Measurements from ENCODE around the gene STAT1. TPM values are rescaled to one million over a fixed set of nuclear protein-coding genes. Genes with fewer than 3 reads are reported as not detected.

The STAT1 gene
- total and polyA plus RNA-seq, 2 donors, result 61.9 to 75.1 TPM

DNA sequence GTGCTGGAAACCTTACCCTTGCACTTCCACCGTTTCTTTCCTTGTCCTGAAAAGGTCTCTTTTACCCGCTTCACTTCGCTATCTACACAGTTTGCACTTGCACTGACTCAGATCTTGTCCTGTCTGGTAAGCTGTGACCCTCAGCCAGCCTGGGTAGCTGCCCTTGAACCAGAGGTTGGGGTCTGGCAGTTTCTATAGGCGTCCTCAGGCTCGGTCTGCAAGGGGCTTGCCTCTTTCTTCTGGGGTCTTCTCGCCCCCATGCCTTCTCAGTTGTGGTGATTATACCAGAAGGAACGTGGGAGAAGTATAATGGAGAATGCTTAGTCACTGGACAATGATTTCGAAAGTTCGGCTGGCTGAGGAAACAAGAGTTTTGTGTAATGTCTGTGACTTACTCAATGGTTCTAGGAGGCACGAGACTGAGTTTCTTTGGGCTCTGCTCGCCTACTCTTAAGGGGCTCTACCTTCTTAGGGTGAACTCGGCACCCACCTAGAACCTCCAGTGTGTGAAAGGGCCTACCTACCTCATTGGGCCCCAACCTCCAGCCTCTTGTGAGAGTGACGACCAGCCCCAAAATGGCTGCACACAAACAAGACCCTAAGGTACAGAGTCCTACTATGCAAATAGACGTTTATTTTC lies 6.9 kb upstream of the STAT1 start:
- no peak for DNase-seq (ENCODE audit: extremely low spot score)
- 33% methylated on average over 14 of the region's 14 CpGs for WGBS

DNA sequence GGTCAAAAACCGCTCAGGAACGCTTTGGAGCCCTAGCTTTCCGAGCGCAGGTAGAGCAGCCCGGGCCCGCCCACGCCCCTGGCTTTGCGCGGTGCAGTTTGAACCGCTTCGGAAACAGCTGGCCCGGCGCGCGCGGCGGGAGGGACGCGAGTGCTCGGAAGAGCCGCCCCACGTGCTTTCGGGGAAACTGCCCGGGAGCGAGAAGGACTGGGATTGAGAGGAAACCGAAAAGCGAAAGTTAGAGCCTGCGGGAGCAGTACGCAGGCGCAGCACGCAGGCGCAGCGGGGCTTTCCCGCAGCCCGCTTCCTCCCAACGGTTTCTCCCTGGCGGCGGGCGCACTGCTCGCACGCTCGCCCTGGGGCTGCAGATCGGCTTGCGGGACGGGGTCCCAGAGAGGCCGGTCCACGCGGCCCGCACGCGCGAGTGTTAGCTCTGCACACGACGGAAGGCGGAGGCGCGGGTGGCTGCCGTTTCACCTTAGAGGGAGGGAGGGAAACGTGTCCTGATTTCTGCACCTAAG lies 6.3 kb upstream of the STAT1 start:
- H3K36me3 ChIP-seq (ENCODE audit: insufficient read depth), result no peaks in the 10 kb centered on the region
- H3K4me3 ChIP-seq (ENCODE audit: low read depth, low read length), result peak overlapping the region; percentile 65
- H3K27ac ChIP-seq (ENCODE audit: low read depth), result peak overlapping the region; percentile 32
- no peaks in the 10 kb centered on the region for H3K4me1 ChIP-seq (ENCODE audit: insufficient read depth)
- peak; percentile 85 for DNase-seq (ENCODE audit: extremely low spot score)
- under 1% methylated on average over 59 of the region's 59 CpGs for WGBS

More for the DNA sequence above, 6.9 kb upstream of the STAT1 start:
- Histone ChIP-seq H3K27ac (ENCODE audit: low read depth) (peak overlapping the region; percentile 32), H3K4me1 (ENCODE audit: insufficient read depth) (no peaks in the 10 kb centered on the region), H3K4me3 (ENCODE audit: low read depth, low read length) (peak overlapping the region; percentile 65), H3K36me3 (ENCODE audit: insufficient read depth) (no peaks in the 10 kb centered on the region)

DNA sequence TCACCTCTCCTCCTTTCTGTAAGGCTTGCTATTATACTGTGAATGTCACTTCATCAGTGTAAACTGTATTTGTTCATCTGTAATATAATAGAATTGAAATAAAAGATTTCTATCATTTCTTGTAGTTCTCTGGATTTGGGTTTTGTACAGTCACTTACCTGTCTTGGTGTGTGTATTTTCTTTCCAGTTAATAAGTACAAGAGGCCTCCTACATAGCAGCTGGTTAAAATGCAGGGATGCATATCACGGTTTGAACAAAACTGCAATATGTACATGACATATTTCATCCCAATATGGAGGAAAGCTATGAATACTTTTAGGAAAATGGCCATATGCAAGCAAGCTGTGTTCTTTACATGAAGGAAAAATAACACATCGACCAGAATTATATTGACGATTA lies 5.4 kb upstream of the STAT1 start:
- no peak for DNase-seq (ENCODE audit: extremely low spot score)
- Histone ChIP-seq H3K4me1 (ENCODE audit: insufficient read depth) (no peaks in the 10 kb centered on the region), H3K27ac (ENCODE audit: low read depth) (no peak overlapping the region), H3K4me3 (ENCODE audit: low read depth, low read length) (no peak overlapping the region), H3K36me3 (ENCODE audit: insufficient read depth) (no peaks in the 10 kb centered on the region)
- 94% methylated on average over 3 of the region's 3 CpGs for WGBS

DNA sequence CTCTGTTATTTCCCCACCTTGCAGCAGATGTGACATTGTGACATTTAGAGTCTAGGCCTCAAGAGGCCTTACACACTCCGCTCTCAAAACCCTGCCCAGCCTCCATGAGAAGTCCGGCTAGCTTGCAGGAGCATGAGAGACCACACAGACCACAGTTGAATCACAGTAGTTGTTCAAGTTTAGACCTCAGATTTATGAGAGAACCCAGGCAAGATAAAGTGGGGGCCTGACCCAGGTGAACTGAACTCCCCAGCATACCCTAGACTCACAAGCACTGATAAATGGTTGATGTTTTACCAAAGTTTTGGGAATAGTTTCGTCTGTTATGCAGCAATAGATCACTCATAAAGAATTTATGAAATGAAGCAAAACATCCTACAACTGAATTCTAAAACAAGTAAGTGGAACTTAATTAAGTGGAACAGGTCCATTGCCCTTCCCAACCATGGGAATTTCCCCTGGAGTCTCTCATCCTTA lies 4.7 kb upstream of the STAT1 start:
- no peaks in the 10 kb centered on the region for H3K36me3 ChIP-seq (ENCODE audit: insufficient read depth)
- WGBS, result 91% methylated on average over 3 of the region's 3 CpGs
- no peak overlapping the region for H3K27ac ChIP-seq (ENCODE audit: low read depth)
- no peak overlapping the region for H3K4me3 ChIP-seq (ENCODE audit: low read depth, low read length)
- DNase-seq (ENCODE audit: extremely low spot score), result no peak
- H3K4me1 ChIP-seq (ENCODE audit: insufficient read depth), result no peaks in the 10 kb centered on the region

DNA sequence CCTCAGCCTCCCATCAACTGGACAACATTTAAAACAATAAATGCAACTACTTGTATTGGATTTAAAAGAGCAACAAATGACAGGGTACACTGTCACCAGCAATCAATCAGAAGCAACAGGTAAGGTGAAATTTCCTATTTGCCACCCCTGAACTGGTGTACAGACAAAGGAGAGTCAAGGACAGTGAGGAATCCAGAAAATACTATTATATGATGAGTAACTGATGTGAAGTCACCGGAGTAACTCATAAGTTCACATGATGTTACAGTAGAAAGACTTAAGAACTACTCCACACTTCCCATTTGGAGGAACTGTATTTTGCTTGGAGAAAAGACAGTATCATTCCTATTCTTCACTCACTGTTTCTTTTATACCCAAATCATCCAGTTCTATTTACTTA lies 4.1 kb upstream of the STAT1 start:
- no peaks in the 10 kb centered on the region for H3K36me3 ChIP-seq (ENCODE audit: insufficient read depth)
- no peaks in the 10 kb centered on the region for H3K4me1 ChIP-seq (ENCODE audit: insufficient read depth)
- 89% methylated on average over 1 of the region's 1 CpG for WGBS
- no peak for DNase-seq (ENCODE audit: extremely low spot score)
- H3K4me3 ChIP-seq (ENCODE audit: low read depth, low read length), result no peak overlapping the region
- no peak overlapping the region for H3K27ac ChIP-seq (ENCODE audit: low read depth)

DNA sequence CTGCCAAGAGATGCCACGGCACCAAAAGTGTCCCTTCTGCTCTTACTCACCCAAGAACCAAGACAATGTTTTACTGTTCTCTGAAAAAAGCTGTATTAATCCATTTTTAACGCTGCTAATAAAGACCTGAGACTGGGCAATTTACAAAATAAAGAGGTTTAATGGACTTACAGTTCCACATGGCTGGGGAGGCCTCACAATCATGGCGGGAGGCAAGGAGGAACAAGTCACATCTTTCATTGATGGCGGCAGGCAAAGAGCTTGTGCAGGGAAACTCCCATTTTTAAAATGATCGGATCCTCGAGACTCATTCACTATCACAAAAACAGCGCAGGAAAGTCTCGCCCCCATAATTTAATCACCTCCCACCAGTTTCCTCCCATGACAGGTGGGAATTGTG lies 1.9 kb upstream of the STAT1 start:
- WGBS, result 86% methylated on average over 8 of the region's 8 CpGs
- Histone ChIP-seq H3K4me1 (ENCODE audit: insufficient read depth) (peaks cover 1% of the 10 kb centered on the region), H3K4me3 (ENCODE audit: low read depth, low read length) (no peak overlapping the region), H3K36me3 (ENCODE audit: insufficient read depth) (no peaks in the 10 kb centered on the region), H3K27ac (ENCODE audit: low read depth) (no peak overlapping the region)
- no peak for DNase-seq (ENCODE audit: extremely low spot score)

DNA sequence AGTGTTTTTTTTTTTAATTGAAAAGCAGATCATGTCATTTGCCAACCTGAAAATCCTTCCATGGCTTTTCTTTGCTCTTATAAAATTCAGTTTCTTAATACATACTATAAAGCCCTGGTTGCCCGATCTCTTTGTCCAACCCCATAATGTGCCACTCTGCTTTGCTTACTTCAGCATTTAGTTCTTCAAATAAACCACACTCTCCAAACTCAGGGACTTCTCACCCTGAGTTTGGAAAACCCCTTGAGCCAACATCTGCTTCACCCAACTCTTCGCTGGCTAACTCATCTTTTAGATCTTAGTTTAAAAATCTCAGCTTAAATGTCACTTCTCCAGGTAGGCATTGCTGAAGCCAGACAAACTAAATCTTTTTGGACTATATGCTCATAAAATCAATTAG lies 1.3 kb upstream of the STAT1 start:
- Histone ChIP-seq H3K4me3 (ENCODE audit: low read depth, low read length) (no peak overlapping the region), H3K4me1 (ENCODE audit: insufficient read depth) (peaks cover 1% of the 10 kb centered on the region), H3K27ac (ENCODE audit: low read depth) (no peak overlapping the region), H3K36me3 (ENCODE audit: insufficient read depth) (no peaks in the 10 kb centered on the region)
- no peak for DNase-seq (ENCODE audit: extremely low spot score)
- WGBS, result 93% methylated on average over 2 of the region's 2 CpGs

DNA sequence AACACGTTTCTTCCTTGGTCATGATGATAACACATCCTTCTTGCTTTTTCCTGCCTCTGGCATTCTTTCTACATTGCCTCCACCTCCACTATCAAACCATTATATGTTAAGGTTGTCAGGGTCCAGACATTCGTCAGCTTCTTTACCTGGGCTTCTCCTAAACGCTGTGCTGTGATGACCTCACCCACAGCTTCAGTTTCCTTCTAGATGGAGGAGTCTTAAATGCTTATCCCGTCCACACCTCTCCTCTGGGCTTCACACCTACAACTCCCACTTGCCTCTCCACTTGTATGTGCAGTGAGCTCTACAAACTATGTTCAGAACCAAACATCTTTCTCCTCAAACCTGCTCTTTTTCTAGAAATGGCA lies 666 bp upstream of the STAT1 start:
- WGBS, result 52% methylated on average over 4 of the region's 4 CpGs
- Histone ChIP-seq H3K4me3 (ENCODE audit: low read depth, low read length) (peak overlapping the region; percentile 82), H3K27ac (ENCODE audit: low read depth) (no peak overlapping the region), H3K36me3 (ENCODE audit: insufficient read depth) (no peaks in the 10 kb centered on the region), H3K4me1 (ENCODE audit: insufficient read depth) (peaks cover 1% of the 10 kb centered on the region)
- DNase-seq (ENCODE audit: extremely low spot score), result no peak

DNA sequence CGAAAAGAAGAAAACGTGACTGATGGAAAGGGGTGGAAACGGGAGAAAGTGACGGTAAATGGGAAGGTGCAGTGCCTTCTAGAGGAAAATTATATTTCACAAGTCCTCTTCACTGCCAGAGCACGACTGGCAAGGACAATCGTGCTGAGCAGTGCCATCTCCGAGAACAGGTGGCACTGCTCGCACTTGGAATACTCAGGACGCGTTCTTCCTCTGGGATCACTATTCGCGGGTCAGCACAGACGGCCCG lies 364 bp downstream of the STAT1 start:
- DNase-seq (ENCODE audit: extremely low spot score), result no peak
- Histone ChIP-seq H3K4me3 (ENCODE audit: low read depth, low read length) (peak overlapping the region; percentile 82), H3K36me3 (ENCODE audit: insufficient read depth) (no peaks in the 10 kb centered on the region), H3K4me1 (ENCODE audit: insufficient read depth) (peaks cover 1% of the 10 kb centered on the region), H3K27ac (ENCODE audit: low read depth) (peak overlapping the region; percentile 73)
- under 1% methylated on average over 14 of the region's 14 CpGs for WGBS

DNA sequence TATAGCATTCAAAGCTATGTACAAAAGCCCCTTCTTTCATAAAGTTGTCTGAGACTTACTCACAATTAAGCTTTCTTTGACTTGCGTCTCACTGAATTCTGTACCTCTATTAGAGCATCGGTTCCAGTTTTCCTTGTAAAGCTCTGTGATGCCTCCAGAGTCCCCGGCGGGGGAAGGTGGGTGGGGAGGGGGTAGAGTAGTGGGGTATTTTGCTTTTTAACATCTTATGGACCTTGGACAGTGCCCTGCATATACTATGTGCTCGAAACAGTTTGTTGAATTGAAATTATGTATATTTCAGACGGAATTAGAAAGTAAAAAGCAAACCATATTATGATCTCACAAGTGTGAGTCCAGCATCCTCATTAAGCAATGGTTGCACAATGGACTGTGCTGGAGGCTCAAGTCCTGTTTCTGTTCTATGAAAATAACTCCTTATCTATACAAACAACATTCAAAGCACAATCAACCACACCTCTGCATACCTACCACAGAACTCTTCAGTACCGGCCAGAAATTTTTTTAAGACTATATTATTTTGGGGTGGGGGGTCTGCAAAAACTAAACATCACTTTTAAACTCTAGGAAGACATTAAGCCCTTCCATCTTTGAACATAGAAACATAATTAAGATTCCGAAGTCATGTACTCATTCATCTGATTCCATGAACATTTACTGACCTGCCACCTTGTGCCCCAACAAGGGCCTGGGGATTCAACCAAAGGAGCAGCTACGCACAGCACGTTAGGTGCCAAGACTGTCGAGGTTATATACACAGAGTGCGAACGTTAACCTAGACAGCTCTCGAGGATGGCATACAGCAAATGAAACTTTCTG lies 908 bp downstream of the STAT1 start:
- WGBS, result 37% methylated on average over 14 of the region's 14 CpGs
- DNase-seq (ENCODE audit: extremely low spot score), result no peak
- no peak overlapping the region for H3K27ac ChIP-seq (ENCODE audit: low read depth)
- peak overlapping the region; percentile 82 for H3K4me3 ChIP-seq (ENCODE audit: low read depth, low read length)
- H3K4me1 ChIP-seq (ENCODE audit: insufficient read depth), result peaks cover 1% of the 10 kb centered on the region
- peaks cover 2% of the 10 kb centered on the region for H3K36me3 ChIP-seq (ENCODE audit: insufficient read depth)

DNA sequence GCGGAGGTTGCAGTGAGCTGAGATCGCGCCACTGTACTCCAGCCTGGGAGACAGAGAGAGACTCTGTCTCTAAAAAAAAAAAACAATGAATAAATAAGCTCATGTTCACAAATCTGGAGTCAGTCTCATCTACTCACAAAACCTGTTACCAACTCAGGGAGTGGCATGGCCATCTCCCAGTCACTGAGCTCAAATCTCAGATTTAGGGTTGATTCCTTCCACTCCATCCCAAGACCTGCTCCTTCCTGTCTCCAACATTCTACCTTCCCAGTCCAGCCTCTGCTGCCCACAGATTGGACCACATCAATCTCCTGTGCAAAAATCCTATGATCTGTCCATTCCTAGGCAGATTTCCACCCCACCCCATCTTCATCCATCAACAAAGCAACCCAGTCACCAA lies 1.6 kb downstream of the STAT1 start:
- DNase-seq (ENCODE audit: extremely low spot score), result no peak
- peak overlapping the region; percentile 0 for H3K4me3 ChIP-seq (ENCODE audit: low read depth, low read length)
- no peak overlapping the region for H3K27ac ChIP-seq (ENCODE audit: low read depth)
- H3K4me1 ChIP-seq (ENCODE audit: insufficient read depth), result peaks cover 1% of the 10 kb centered on the region
- 93% methylated on average over 3 of the region's 3 CpGs for WGBS
- H3K36me3 ChIP-seq (ENCODE audit: insufficient read depth), result peaks cover 2% of the 10 kb centered on the region

DNA sequence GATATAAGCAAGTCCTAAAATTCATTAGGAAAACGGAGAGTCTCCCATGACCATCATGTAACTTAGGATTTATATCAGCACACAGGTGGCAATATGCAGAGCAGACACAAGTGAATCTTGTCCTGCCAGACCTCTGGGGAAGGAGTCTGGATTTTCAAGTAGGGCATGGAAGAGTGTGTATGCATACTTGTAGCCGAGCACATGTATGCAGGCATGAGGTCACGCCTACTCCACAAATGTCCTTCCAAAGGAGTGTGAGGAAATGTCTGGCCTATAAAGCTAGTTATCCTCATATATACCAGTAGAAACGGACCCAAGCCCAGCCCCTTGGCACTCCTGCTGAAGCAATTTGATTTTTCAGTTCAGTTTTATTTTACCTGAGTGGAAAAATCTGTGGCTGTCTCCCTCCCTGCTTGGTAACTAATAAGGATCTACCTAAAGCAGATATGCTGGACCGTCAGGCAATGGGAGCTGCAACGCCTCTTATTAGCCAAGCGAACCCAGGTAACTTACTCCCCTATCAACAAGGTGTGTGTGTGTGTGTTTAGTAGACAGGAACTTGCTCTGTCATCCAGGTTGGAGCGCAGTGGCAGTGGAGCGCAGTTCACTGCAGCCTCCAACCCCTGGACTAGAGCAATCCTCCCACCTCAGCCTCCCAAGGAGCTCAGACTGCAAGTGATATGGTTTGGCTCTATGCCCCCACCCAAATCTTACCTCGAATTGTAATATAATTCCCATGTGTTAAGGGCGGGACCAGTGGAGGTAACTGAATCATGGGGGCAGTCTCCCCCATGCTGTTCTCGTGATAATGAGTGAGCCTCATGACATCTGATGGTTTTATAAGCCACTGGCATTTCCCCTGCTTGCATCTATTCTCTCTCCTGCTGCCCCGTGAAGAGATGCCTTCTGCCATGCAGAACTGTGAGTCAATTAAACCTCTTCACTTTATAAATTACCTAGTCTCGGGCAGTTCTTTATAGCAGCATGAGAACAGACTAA lies 2.8 kb downstream of the STAT1 start:
- peaks cover 4% of the 10 kb centered on the region for H3K36me3 ChIP-seq (ENCODE audit: insufficient read depth)

DNA sequence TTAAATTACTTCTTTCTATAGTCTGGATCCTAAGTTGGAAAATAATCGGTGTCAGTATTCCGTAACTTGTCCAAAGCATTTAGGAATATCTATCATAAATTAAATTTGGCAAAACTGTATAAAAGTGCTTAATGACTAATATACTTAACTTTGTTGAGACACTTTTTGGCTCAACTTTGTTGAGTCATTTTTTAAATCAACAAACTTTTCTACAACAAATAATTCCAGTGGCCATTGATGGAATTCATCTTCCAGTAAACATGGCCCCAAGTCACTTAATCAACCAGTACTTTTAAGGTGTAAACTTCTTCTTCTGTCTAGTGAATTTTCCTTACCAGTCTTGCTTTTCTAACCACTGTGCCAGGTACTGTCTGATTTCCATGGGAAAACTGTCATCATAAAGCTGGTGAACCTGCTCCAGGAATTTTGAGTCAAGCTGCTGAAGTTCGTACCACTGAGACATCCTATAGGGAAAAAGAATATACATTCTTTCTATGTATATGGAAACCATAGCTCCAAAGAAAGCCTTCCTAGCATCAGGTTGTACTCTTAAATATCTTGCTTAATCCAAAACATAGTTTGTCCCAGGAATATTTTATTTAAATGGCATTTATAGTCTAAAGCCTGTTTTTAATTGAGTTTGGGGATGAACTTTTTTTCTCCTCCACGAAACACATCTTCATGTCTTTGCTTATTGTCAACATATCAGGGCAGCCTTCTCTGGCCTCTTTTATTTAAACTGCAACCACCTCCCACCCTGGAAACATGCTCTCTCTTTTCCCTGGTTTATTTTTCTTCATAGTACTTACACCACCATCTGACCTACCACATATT lies 4.2 kb downstream of the STAT1 start:
- Histone ChIP-seq H3K4me3 (ENCODE audit: low read depth, low read length) (no peak overlapping the region), H3K27ac (ENCODE audit: low read depth) (no peak overlapping the region), H3K36me3 (ENCODE audit: insufficient read depth) (peaks cover 6% of the 10 kb centered on the region), H3K4me1 (ENCODE audit: insufficient read depth) (peaks cover 1% of the 10 kb centered on the region)
- no peak for DNase-seq (ENCODE audit: extremely low spot score)
- 93% methylated on average over 4 of the region's 4 CpGs for WGBS

More for the DNA sequence above, 2.8 kb downstream of the STAT1 start:
- Histone ChIP-seq H3K27ac (ENCODE audit: low read depth) (no peak overlapping the region), H3K4me3 (ENCODE audit: low read depth, low read length) (no peak overlapping the region), H3K4me1 (ENCODE audit: insufficient read depth) (peaks cover 1% of the 10 kb centered on the region)
- WGBS, result 85% methylated on average over 14 of the region's 14 CpGs
- DNase-seq (ENCODE audit: extremely low spot score), result no peak
